Gastroesophageal sphincter (tissue), 3 donors: ENCODE results near the gene CCDC200.
"Not testable (repeated sequence)": the region's sequence is repeated elsewhere in the genome, so short reads cannot be mapped to it uniquely, and the experiment has no call there.

ENCODE experiments used
- CTCF ChIP-seq, 4 experiments: fragments of 200-600 bp in 2 of 4; fragments of 450-650 bp in 2 of 4; sonication (generic) in 1 of 4; IDR thresholded peaks; one replicate each; pipeline ENCODE4 v1.5.1; 2017 to 2019; ENCODE audit warnings: antibody characterized with exemption in 4 of 4, mild to moderate bottlenecking in 2 of 4, moderate library complexity in 2 of 4
- EP300 ChIP-seq: sonication (generic); formaldehyde crosslinking; IDR thresholded peaks from one replicate; pipeline ENCODE4 v1.6.1; 2017; ENCODE audit warnings: antibody characterized with exemption, mild to moderate bottlenecking
- POLR2AphosphoS5 ChIP-seq: sonication (generic); formaldehyde crosslinking; IDR thresholded peaks from one replicate; pipeline ENCODE4 v1.6.1; 2017; ENCODE audit warnings: antibody characterized with exemption

- TF ChIP-seq CTCF (IDR thresholded peaks at IDR 0.05); EP300; POLR2AphosphoS5: not testable (repeated sequence)
Measured at GRCh38 chr17:43228020-43228782, at the start of gene CCDC200.
